Astrocyte (in vitro differentiated cells and primary cell): Measurements from ENCODE around the gene SEMA3F. TPM values are rescaled to one million over a fixed set of nuclear protein-coding genes. Genes with fewer than 3 reads are reported as not detected.

Experiments
- DNase-seq: peaks from one replicate; pipeline ENCODE4 v3.0.0-alpha.2; 2010; ENCODE audit warnings: low read depth
- FAIRE-seq: peaks from 2 replicates; lab custom pipeline; 2011; peaks lifted over from hg19 to GRCh38; lab: Jason Lieb, UNC
- H2AFZ ChIP-seq: 2 replicates; pipeline ENCODE4 v1.6.0; 2012; ENCODE audit warnings: low read depth, low read length, inconsistent platforms
- H3K27ac ChIP-seq: 2 replicates; pipeline ENCODE4 v1.5.1; 2011; ENCODE audit warnings: low read depth, low read length, inconsistent platforms
- H3K27me3 ChIP-seq: 2 replicates; pipeline ENCODE4 v1.6.0; 2011; ENCODE audit warnings: low read length, inconsistent platforms; ENCODE audit not compliant: insufficient read depth
- H3K36me3 ChIP-seq: 2 replicates; pipeline ENCODE4 v1.5.1; 2011; ENCODE audit warnings: low read length, inconsistent platforms; ENCODE audit not compliant: insufficient read depth
- H3K4me1 ChIP-seq: 2 replicates; pipeline ENCODE4 v1.5.1; 2011; ENCODE audit warnings: low read length, inconsistent platforms; ENCODE audit not compliant: insufficient read depth
- H3K4me2 ChIP-seq: 2 replicates; pipeline ENCODE4 v1.6.0; 2012; ENCODE audit warnings: low read length, inconsistent platforms
- H3K4me3 ChIP-seq: 2 replicates; pipeline ENCODE4 v1.5.1; 2011; ENCODE audit warnings: low read depth, mild to moderate bottlenecking, low read length, inconsistent platforms; ENCODE audit not compliant: insufficient read depth
- H3K79me2 ChIP-seq: 2 replicates; pipeline ENCODE4 v1.6.0; 2012; ENCODE audit warnings: mild to moderate bottlenecking, low read length, inconsistent platforms; ENCODE audit not compliant: insufficient read depth
- H3K9ac ChIP-seq: 2 replicates; pipeline ENCODE4 v1.6.0; 2012; ENCODE audit warnings: mild to moderate bottlenecking, low read length, inconsistent platforms
- H3K9me3 ChIP-seq: 2 replicates; pipeline ENCODE4 v1.5.1; 2012; ENCODE audit warnings: low read depth, mild to moderate bottlenecking, low read length, inconsistent platforms; ENCODE audit not compliant: insufficient read depth
- H4K20me1 ChIP-seq: 2 replicates; pipeline ENCODE4 v1.6.0; 2012; ENCODE audit warnings: low read length, inconsistent platforms; ENCODE audit not compliant: insufficient read depth
- H3K27ac Mint-ChIP-seq: one replicate; pipeline ENCODE4 v1.8.0; 2021; ENCODE audit warnings: mild to moderate bottlenecking, mixed read lengths; ENCODE audit not compliant: unreplicated experiment
- H3K27me3 Mint-ChIP-seq: one replicate; pipeline ENCODE4 v1.8.0; 2021; ENCODE audit warnings: low read depth, mixed read lengths; ENCODE audit not compliant: unreplicated experiment
- H3K36me3 Mint-ChIP-seq: one replicate; pipeline ENCODE4 v1.8.0; 2021; ENCODE audit warnings: low read depth, mixed read lengths; ENCODE audit not compliant: unreplicated experiment
- H3K4me1 Mint-ChIP-seq: one replicate; pipeline ENCODE4 v1.8.0; 2021; ENCODE audit warnings: low read depth, mixed read lengths; ENCODE audit not compliant: unreplicated experiment
- H3K4me3 Mint-ChIP-seq: one replicate; pipeline ENCODE4 v1.8.0; 2021; ENCODE audit warnings: mild to moderate bottlenecking, moderate library complexity, mixed read lengths; ENCODE audit not compliant: unreplicated experiment
- H3K9me3 Mint-ChIP-seq: one replicate; pipeline ENCODE4 v1.8.0; 2021; ENCODE audit warnings: mild to moderate bottlenecking, mixed read lengths; ENCODE audit not compliant: unreplicated experiment
- CTCF ChIP-seq: IDR thresholded peaks from 2 replicates; pipeline ENCODE4 v1.5.1; 2011; ENCODE audit warnings: low read depth, mild to moderate bottlenecking, inconsistent platforms, low read length, moderate library complexity; ENCODE audit not compliant: insufficient read depth
- EZH2 ChIP-seq: IDR thresholded peaks from 2 replicates; pipeline ENCODE4 v1.6.1; 2012; ENCODE audit warnings: mild to moderate bottlenecking, low read length, inconsistent platforms; ENCODE audit not compliant: insufficient read depth
- total RNA-seq: library from RNA; stranded (reverse); gene quantifications from 2 replicates; pipeline ENCODE4 v1.2.1, GENCODE V29; 2021

The SEMA3F gene
- total RNA-seq, 1 donor from 2014 or later = 6.6 TPM

- Mint-ChIP-seq H3K4me3 (peak overlapping the region; percentile 100), H3K27me3 (no peaks in the 10 kb centered on the region), H3K27ac (peak overlapping the region; percentile 88), H3K36me3 (peaks cover 3% of the 10 kb centered on the region), H3K9me3 (no peaks in the 10 kb centered on the region), H3K4me1 (peaks cover 25% of the 10 kb centered on the region)
- no peak for DNase-seq
- no peak for TF ChIP-seq CTCF
- no peak for TF ChIP-seq EZH2
- Histone ChIP-seq H4K20me1 (peaks cover 58% of the 10 kb centered on the region), H2AFZ (no peak overlapping the region), H3K4me1 (peaks cover 33% of the 10 kb centered on the region), H3K27ac (peak overlapping the region; percentile 63), H3K9me3 (no peaks in the 10 kb centered on the region), H3K27me3 (no peaks in the 10 kb centered on the region), H3K9ac (peak overlapping the region; percentile 95), H3K4me2 (peak overlapping the region; percentile 97), H3K4me3 (peak overlapping the region; percentile 92), H3K36me3 (peaks cover 3% of the 10 kb centered on the region), H3K79me2 (peaks cover 62% of the 10 kb centered on the region)
- FAIRE-seq = no peak
Observed at GRCh38 chr3:50237133-50237651, 82.1 kb downstream of the SEMA3F start.

- H3K4me1 ChIP-seq = peaks cover 39% of the 10 kb centered on the region
- Mint-ChIP-seq H3K27me3 (no peaks in the 10 kb centered on the region), H3K4me3 (peak overlapping the region; percentile 100), H3K27ac (peak overlapping the region; percentile 88), H3K36me3 (peaks cover 5% of the 10 kb centered on the region), H3K9me3 (no peaks in the 10 kb centered on the region), H3K4me1 (peaks cover 29% of the 10 kb centered on the region)
- H3K36me3 ChIP-seq = peaks cover 3% of the 10 kb centered on the region
- peak overlapping the region; percentile 97 for H3K4me2 ChIP-seq
- no peaks in the 10 kb centered on the region for H3K9me3 ChIP-seq
- FAIRE-seq = peak; percentile 29
- H3K9ac ChIP-seq = peak overlapping the region; percentile 95
- TF ChIP-seq CTCF (no peak), EZH2 (no peak)
- H2AFZ ChIP-seq = peak overlapping the region; percentile 42
- H3K4me3 ChIP-seq = peak overlapping the region; percentile 92
- H3K79me2 ChIP-seq = peaks cover 70% of the 10 kb centered on the region
- H4K20me1 ChIP-seq = peaks cover 64% of the 10 kb centered on the region
- peak; percentile 80 for DNase-seq
- peak overlapping the region; percentile 63 for H3K27ac ChIP-seq
- H3K27me3 ChIP-seq = no peaks in the 10 kb centered on the region
Observed at GRCh38 chr3:50237754-50238548, 82.8 kb downstream of the SEMA3F start.
